ENCODE data around the gene LLGL1. TPM values are rescaled to one million over a fixed set of nuclear protein-coding genes. Genes with fewer than 3 reads are reported as not detected.

Gene LLGL1
- total RNA-seq, 1 experiment from 2014 or later: 47.4 TPM

DNA sequence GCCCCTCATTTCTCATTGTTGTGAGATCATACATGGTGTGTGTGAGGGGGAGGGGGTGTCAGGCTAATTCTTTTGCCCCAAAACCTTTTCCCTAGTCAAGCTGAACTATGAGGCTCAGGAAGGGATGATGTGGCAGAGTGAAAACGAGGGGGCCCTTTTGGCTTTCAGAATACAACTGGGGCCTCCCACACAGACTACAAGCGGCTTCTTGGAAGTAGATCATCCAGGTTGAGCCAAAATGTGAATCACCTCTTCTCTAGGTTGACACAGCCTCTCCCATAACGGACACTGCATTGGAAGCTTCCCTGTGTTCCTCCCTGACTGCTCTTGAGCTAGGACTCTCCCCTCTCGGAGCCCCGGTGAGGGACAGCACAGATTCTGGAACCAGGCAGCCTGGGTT is 44.1 kb upstream of the LLGL1 start:
- Histone ChIP-seq H3K4me2 (ENCODE audit: low read length) (peak overlapping the region; percentile 94), H3K27me3 (ENCODE audit: low read length) (no peaks in the 10 kb centered on the region), H3K27ac (ENCODE audit: low read length) (peak overlapping the region; percentile 92), H4K20me1 (ENCODE audit: low read length) (peaks cover 21% of the 10 kb centered on the region), H3K9ac (ENCODE audit: low read length) (no peak overlapping the region), H3K9me3 (ENCODE audit: low read length) (no peaks in the 10 kb centered on the region), H3K79me2 (ENCODE audit: low read length) (peaks cover 30% of the 10 kb centered on the region), H3K4me3 (ENCODE audit: low read length) (no peak overlapping the region), H3K4me1 (ENCODE audit: insufficient read depth, low read length) (peaks cover 21% of the 10 kb centered on the region), H3K9me2 (replicated peaks; ENCODE audit: low read length) (no peaks in the 10 kb centered on the region), H2AFZ (ENCODE audit: low read length) (no peak overlapping the region), H3K36me3 (ENCODE audit: low read depth, low read length) (no peaks in the 10 kb centered on the region), H3F3A (ENCODE audit: low read length, unreplicated experiment) (no peaks in the 10 kb centered on the region)
- intact Hi-C loops (cut with micrococcal nuclease): no loop called here
- no TSS peak for BruUV-seq (replicated peaks)
- TF ChIP-seq, protein P1, sequence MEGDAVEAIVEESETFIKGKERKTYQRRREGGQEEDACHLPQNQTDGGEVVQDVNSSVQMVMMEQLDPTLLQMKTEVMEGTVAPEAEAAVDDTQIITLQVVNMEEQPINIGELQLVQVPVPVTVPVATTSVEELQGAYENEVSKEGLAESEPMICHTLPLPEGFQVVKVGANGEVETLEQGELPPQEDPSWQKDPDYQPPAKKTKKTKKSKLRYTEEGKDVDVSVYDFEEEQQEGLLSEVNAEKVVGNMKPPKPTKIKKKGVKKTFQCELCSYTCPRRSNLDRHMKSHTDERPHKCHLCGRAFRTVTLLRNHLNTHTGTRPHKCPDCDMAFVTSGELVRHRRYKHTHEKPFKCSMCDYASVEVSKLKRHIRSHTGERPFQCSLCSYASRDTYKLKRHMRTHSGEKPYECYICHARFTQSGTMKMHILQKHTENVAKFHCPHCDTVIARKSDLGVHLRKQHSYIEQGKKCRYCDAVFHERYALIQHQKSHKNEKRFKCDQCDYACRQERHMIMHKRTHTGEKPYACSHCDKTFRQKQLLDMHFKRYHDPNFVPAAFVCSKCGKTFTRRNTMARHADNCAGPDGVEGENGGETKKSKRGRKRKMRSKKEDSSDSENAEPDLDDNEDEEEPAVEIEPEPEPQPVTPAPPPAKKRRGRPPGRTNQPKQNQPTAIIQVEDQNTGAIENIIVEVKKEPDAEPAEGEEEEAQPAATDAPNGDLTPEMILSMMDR (conservative IDR thresholded peaks at IDR 0.05; ENCODE audit: low read depth, low read length): no peak
- TF ChIP-seq EZH2 (IDR thresholded peaks at IDR 0.05; ENCODE audit: low read length, unreplicated experiment) (no peak), EZH2phosphoT487 (IDR thresholded peaks at IDR 0.05; ENCODE audit: borderline replicate concordance, low read length) (no peak)
- ATAC-seq (peak; percentile 18; the same call in 1 of the 2 replicates), DNase-seq (peak; percentile 70)
- ChIA-PET CTCF (no interaction called here), POLR2A (ENCODE audit: unreplicated experiment) (interaction anchor here (0.6 to 0.9 kb wide), 2 partner anchors 42 to 799 kb away, joined by 3 to 4 read pairs; no protein-coding TSS in a partner anchor)

DNA sequence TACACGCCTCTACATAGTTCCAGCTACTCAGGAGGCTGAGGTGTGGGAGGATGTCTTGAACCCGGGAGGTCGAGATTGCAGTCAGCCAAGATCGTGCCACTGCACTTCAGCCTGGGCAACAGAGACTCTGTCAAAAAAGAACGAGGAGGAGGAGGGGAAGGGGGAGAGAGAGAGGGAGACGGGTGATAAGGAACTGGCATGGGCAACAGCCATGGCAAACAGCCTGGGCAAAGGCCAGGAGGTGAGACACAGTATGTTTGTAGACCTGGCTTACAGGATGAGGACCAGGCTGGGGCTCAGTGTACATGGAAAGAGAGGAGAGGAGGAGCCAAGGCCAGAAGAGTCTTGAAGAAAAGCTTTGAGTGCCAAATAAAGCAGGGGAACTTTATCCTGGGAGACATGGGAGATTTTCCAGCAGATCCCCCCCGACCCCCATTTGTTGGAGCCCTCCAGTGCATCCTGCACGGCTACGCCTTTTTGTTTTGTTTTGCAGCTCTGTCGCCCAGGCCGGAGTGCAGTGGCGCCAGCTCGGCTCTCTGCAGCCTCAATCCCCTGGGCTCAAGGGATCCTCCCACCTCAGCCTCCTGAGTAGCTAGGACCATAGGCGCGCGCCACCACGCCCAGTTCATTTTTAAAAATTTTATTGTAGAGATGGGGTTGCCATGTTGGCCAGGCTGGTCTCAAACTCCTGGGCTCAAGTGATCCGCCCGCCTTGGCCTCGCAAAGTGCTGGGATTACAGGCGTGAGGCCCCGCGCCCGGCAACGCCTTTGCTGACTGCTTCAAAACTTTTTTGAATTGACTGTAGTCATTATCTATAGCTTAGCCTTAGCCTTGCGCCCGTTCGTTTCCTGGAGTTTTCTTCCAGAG is 43.1 kb upstream of the LLGL1 start:
- Histone ChIP-seq H3K4me3 (ENCODE audit: low read length) (peak overlapping the region; percentile 95), H3K36me3 (ENCODE audit: low read depth, low read length) (no peaks in the 10 kb centered on the region), H2AFZ (ENCODE audit: low read length) (peak overlapping the region; percentile 95), H3F3A (ENCODE audit: low read length, unreplicated experiment) (no peaks in the 10 kb centered on the region), H4K20me1 (ENCODE audit: low read length) (peaks cover 31% of the 10 kb centered on the region), H3K4me2 (ENCODE audit: low read length) (peak overlapping the region; percentile 94), H3K4me1 (ENCODE audit: insufficient read depth, low read length) (peaks cover 31% of the 10 kb centered on the region), H3K27me3 (ENCODE audit: low read length) (no peaks in the 10 kb centered on the region), H3K9me3 (ENCODE audit: low read length) (no peaks in the 10 kb centered on the region), H3K9ac (ENCODE audit: low read length) (peak overlapping the region; percentile 95), H3K79me2 (ENCODE audit: low read length) (peaks cover 40% of the 10 kb centered on the region), H3K9me2 (replicated peaks; ENCODE audit: low read length) (no peaks in the 10 kb centered on the region), H3K27ac (ENCODE audit: low read length) (peak overlapping the region; percentile 92)
- POLR2A ChIA-PET (ENCODE audit: unreplicated experiment): interaction anchor here (0.6 to 0.9 kb wide), 2 partner anchors 43 to 800 kb away, joined by 3 to 4 read pairs; no protein-coding TSS in a partner anchor
- CTCF ChIA-PET: no interaction called here
- DNase-seq: no peak
- no peak for TF ChIP-seq EZH2 (IDR thresholded peaks at IDR 0.05; ENCODE audit: low read length, unreplicated experiment)
- no peak for TF ChIP-seq EZH2phosphoT487 (IDR thresholded peaks at IDR 0.05; ENCODE audit: borderline replicate concordance, low read length)
- TF ChIP-seq, protein P1 (conservative IDR thresholded peaks at IDR 0.05; ENCODE audit: low read depth, low read length): no peak
- intact Hi-C loops (cut with micrococcal nuclease): no loop called here
- BruUV-seq (replicated peaks): TSS peak; percentile 83
- no peak; the same call in 1 of the 2 replicates for ATAC-seq

DNA sequence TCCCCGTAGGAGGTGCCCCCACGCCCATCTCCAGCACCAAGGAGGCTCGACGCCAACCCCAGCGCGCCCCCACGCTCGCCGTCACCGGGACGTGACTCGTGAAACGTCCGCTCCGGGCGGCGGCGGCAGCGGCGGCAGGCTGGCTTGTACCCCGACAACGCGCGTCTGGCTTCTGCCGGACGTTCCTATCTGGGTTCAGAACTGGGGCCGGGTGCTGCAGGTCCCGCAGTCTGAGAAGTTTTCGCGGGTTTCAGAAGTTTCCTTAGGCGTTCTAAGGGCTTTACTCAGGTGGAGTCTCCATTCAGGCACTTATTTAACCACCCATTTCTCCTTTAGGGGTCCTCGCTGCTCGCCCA is 42.5 kb upstream of the LLGL1 start:
- DNase-seq (peak; percentile 80), ATAC-seq (peak; percentile 46)
- no TSS peak for BruUV-seq (replicated peaks)
- Histone ChIP-seq H4K20me1 (ENCODE audit: low read length) (peaks cover 37% of the 10 kb centered on the region), H3K27ac (ENCODE audit: low read length) (peak overlapping the region; percentile 92), H3K4me3 (ENCODE audit: low read length) (peak overlapping the region; percentile 95), H3F3A (ENCODE audit: low read length, unreplicated experiment) (no peaks in the 10 kb centered on the region), H3K79me2 (ENCODE audit: low read length) (peaks cover 46% of the 10 kb centered on the region), H3K9me2 (replicated peaks; ENCODE audit: low read length) (no peaks in the 10 kb centered on the region), H3K9me3 (ENCODE audit: low read length) (no peaks in the 10 kb centered on the region), H3K4me2 (ENCODE audit: low read length) (peak overlapping the region; percentile 94), H2AFZ (ENCODE audit: low read length) (peak overlapping the region; percentile 95), H3K27me3 (ENCODE audit: low read length) (no peaks in the 10 kb centered on the region), H3K9ac (ENCODE audit: low read length) (peak overlapping the region; percentile 95), H3K36me3 (ENCODE audit: low read depth, low read length) (peaks cover under 1% of the 10 kb centered on the region; the same call in 1 of the 2 replicates), H3K4me1 (ENCODE audit: insufficient read depth, low read length) (peaks cover 37% of the 10 kb centered on the region)
- CTCF ChIA-PET: no interaction called here
- intact Hi-C loops (cut with micrococcal nuclease): loop anchor here (1.0 kb wide), 1 partner anchor 42 kb away; no protein-coding TSS in a partner anchor
- POLR2A ChIA-PET (ENCODE audit: unreplicated experiment): no interaction called here
- TF ChIP-seq, protein P1 (conservative IDR thresholded peaks at IDR 0.05; ENCODE audit: low read depth, low read length): no peak
- TF ChIP-seq EZH2phosphoT487 (IDR thresholded peaks at IDR 0.05; ENCODE audit: borderline replicate concordance, low read length) (no peak), EZH2 (IDR thresholded peaks at IDR 0.05; ENCODE audit: low read length, unreplicated experiment) (no peak)
